GM19463 (cell line): ENCODE results near the gene PLD2.

Experiments used
- ATAC-seq: cut with Tn5 transposase; IDR thresholded peaks from one replicate; pipeline ENCODE4 v1.9.1; 2021; ENCODE audit warnings: mild to moderate bottlenecking, moderate library complexity; ENCODE audit not compliant: unreplicated experiment

Gene PLD2

GRCh38 chr17:4833941-4834680 is 27.2 kb downstream of the PLD2 start:
- ATAC-seq, result no peak

- ATAC-seq, result no peak
Observed at GRCh38 chr17:4834681-4835020, 27.7 kb downstream of the PLD2 start.

GRCh38 chr17:4836221-4836620 is 29.3 kb downstream of the PLD2 start:
- ATAC-seq, result no peak

- no peak for ATAC-seq
Observed at GRCh38 chr17:4837471-4838308, 30.7 kb downstream of the PLD2 start.

- no peak for ATAC-seq
Observed at GRCh38 chr17:4838309-4838785, 31.4 kb downstream of the PLD2 start.

- ATAC-seq, result no peak
Observed at GRCh38 chr17:4839221-4839620, 32.3 kb downstream of the PLD2 start.

GRCh38 chr17:4839965-4840892 is 33.3 kb downstream of the PLD2 start:
- ATAC-seq, result no peak

- no peak for ATAC-seq
Observed at GRCh38 chr17:4840893-4841242, 33.9 kb downstream of the PLD2 start.

- no peak for ATAC-seq
Observed at GRCh38 chr17:4842376-4842775, 35.4 kb downstream of the PLD2 start.

- no peak for ATAC-seq
Observed at GRCh38 chr17:4843321-4844000, 36.5 kb downstream of the PLD2 start.

GRCh38 chr17:4845118-4845517 is 38.2 kb downstream of the PLD2 start:
- ATAC-seq, result no peak

- ATAC-seq, result no peak
Observed at GRCh38 chr17:4846635-4847390, 39.9 kb downstream of the PLD2 start.

- no peak for ATAC-seq
Observed at GRCh38 chr17:4849011-4849536, 42.1 kb downstream of the PLD2 start.

- no peak for ATAC-seq
Observed at GRCh38 chr17:4850246-4850645, 43.3 kb downstream of the PLD2 start.

- no peak for ATAC-seq
Observed at GRCh38 chr17:4851084-4851483, 44.1 kb downstream of the PLD2 start.

GRCh38 chr17:4852567-4853207 is 45.7 kb downstream of the PLD2 start:
- ATAC-seq, result no peak

GRCh38 chr17:4853208-4853671 is 46.3 kb downstream of the PLD2 start:
- ATAC-seq, result no peak

- ATAC-seq, result no peak
Observed at GRCh38 chr17:4854111-4854681, 47.2 kb downstream of the PLD2 start.
